PC-9 (cell line): ENCODE measurements around the gene AP2B1.

Experiments
- EZH2 ChIP-seq: fragments of 200-600 bp; sonication (generic); IDR thresholded peaks from 2 replicates; pipeline ENCODE4 v1.8.0; 2017; ENCODE audit warnings: antibody characterized with exemption, low read depth
- TF ChIP-seq, protein P1 (sequence below): fragments of 200-600 bp; sonication (generic); conservative IDR thresholded peaks from 2 replicates; pipeline ENCODE4 v1.6.1; 2017; ENCODE audit warnings: mixed run types, antibody characterized with exemption, mild to moderate bottlenecking, moderate library complexity

DNA sequence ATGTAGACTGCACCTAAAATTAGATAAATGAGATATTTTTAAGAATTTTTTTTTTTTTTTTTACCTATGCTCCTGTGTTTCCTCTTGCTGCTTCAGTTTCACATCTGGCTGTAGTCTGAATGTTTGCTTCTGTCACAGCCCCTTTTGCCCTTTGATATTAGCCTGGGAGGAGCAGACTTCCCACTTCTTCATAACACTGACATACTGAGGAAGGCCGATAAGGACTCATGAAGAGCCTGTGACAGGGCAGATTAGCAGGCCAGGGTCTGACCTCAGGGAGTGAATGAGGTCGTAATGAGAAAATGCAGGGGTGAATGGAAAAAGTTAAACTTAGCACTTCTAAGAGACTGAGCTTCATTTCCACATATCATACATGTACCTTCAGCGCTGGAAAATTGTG is 26.4 kb upstream of the AP2B1 start, which contains the start of gene SLFN14:
- TF ChIP-seq, protein P1, sequence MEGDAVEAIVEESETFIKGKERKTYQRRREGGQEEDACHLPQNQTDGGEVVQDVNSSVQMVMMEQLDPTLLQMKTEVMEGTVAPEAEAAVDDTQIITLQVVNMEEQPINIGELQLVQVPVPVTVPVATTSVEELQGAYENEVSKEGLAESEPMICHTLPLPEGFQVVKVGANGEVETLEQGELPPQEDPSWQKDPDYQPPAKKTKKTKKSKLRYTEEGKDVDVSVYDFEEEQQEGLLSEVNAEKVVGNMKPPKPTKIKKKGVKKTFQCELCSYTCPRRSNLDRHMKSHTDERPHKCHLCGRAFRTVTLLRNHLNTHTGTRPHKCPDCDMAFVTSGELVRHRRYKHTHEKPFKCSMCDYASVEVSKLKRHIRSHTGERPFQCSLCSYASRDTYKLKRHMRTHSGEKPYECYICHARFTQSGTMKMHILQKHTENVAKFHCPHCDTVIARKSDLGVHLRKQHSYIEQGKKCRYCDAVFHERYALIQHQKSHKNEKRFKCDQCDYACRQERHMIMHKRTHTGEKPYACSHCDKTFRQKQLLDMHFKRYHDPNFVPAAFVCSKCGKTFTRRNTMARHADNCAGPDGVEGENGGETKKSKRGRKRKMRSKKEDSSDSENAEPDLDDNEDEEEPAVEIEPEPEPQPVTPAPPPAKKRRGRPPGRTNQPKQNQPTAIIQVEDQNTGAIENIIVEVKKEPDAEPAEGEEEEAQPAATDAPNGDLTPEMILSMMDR, result no peak
- no peak for TF ChIP-seq EZH2
